Hepatocyte (in vitro differentiated cells): ENCODE data around the gene CORO2B.

ENCODE experiments used
- CTCF ChIP-seq: fragments of 200-600 bp; sonication (generic); IDR thresholded peaks from 2 replicates; pipeline ENCODE4 v1.5.1; 2016; ENCODE audit warnings: antibody characterized with exemption, mild to moderate bottlenecking; ENCODE audit not compliant: poor library complexity
- EZH2 ChIP-seq: fragments of 200-600 bp; sonication (generic); IDR thresholded peaks from 2 replicates; pipeline ENCODE4 v1.6.1; 2016; ENCODE audit warnings: antibody characterized with exemption, mild to moderate bottlenecking, borderline replicate concordance
- EZH2phosphoT487 ChIP-seq: fragments of 200-600 bp; sonication (generic); IDR thresholded peaks from one replicate; pipeline ENCODE4 v1.6.1; 2018; ENCODE audit warnings: antibody characterized with exemption, mild to moderate bottlenecking, low read depth, moderate library complexity; ENCODE audit not compliant: unreplicated experiment, severe bottlenecking

- TF ChIP-seq EZH2 = no peak
- TF ChIP-seq CTCF = no peak
- no peak for TF ChIP-seq EZH2phosphoT487
Measured at GRCh38 chr15:68729789-68730411, 151.1 kb downstream of the CORO2B start.
